Measurements from ENCODE around the gene GALNT11.

GALNT11 gene

DNA sequence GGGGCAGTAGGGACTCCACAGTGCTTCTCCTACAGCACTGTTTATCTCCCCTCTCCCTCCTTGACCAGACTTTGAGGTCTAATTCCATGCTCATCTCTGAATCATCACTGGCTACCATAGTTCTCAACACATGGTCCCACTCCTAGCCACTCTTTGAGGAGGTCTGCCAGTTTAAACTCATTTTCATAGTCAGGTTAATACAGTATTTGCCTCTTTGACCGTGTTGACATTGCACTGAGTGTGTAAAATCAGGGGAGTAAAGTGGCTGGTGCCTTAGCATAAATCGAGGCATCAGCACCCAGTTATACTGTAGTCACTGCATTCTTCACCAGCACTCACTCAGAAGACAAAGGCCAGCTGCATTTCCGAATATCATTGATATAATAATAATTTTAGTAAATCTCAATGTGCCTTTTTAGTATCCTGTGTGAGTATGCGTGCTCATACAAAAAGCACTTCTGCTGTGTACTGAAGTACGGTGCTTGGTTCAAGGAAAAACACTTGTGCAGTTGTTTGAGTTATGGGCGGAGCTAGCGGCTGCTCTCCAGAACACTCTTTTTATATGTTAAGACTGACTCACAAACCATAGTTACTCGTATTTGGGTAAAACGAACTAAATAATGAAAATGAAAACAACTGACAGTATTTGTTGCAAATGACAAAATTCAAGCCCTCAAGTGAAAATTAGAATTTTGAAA, 89.7 kb downstream of the GALNT11 start:
- Histone ChIP-seq H3K27ac (ENCODE audit: low read length) (no peak overlapping the region), H3K9me3 (ENCODE audit: control insufficient read depth in 2 of 2, low read length in 2 of 2) (no peaks in the 10 kb centered on the region), H3K36me3 (ENCODE audit: control insufficient read depth in 2 of 2, insufficient read depth in 2 of 2, low read length in 2 of 2) (peaks cover 28 to 42% of the 10 kb centered on the region in 2 donors), H3K4me1 (ENCODE audit: control insufficient read depth, insufficient read depth, low read length) (no peaks in the 10 kb centered on the region), H3K9ac (ENCODE audit: low read length in 2 of 2) (no peak overlapping the region), H3K4me3 (ENCODE audit: low read length in 2 of 2) (no peak overlapping the region), H3K27me3 (ENCODE audit: control insufficient read depth in 1 of 2, insufficient read depth in 2 of 2, low read length in 2 of 2) (no peaks in the 10 kb centered on the region)

DNA sequence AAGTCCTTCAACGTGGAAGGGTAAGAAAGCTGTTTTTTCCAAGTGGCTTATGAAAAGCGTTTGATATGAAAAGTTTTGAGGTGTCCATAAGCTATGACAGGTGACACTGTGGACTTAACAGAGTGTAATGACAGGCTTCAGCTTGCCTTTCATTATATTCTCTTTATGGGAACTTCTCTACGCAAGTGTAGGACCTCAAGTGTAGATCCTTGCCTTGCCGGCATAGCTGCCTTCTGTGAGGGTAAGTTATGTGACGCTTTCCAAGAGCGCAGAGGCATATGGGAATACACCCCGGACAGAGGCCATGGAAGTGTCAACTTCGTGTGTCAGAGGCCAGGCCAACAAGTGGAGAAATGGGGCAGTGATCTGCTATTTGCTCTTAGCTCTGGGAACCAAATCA, 91.9 kb downstream of the GALNT11 start:
- Histone ChIP-seq H3K36me3 (ENCODE audit: control insufficient read depth in 2 of 2, insufficient read depth in 2 of 2, low read length in 2 of 2) (peaks cover 42 to 54% of the 10 kb centered on the region in 2 donors), H3K9ac (ENCODE audit: low read length in 2 of 2) (no peak overlapping the region), H3K4me1 (ENCODE audit: control insufficient read depth, insufficient read depth, low read length) (no peaks in the 10 kb centered on the region), H3K4me3 (ENCODE audit: low read length in 2 of 2) (no peak overlapping the region), H3K9me3 (ENCODE audit: control insufficient read depth in 2 of 2, low read length in 2 of 2) (no peaks in the 10 kb centered on the region), H3K27me3 (ENCODE audit: control insufficient read depth in 1 of 2, insufficient read depth in 2 of 2, low read length in 2 of 2) (no peaks in the 10 kb centered on the region), H3K27ac (ENCODE audit: low read length) (no peak overlapping the region)

DNA sequence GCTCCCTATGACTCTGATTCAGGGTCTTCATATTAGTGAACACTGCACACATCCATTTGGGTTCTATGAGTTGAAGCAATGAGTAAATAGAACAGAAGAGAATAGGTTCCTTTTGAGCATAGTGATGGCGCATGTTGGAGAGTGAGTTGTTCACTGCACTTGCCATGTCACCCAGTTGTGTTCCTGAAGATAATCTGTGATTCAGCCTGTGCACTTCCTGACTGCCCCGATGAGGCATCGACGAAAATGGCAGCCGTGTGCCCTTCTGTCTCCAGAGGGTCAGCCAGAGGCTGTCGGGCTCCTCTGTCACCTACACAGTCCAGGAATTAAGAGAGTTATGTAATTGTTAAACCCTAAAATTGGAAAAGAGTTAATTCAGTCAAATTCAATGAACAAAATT, 94.7 kb downstream of the GALNT11 start:
- H3K9me3 ChIP-seq (ENCODE audit: control insufficient read depth in 2 of 2, low read length in 2 of 2): no peaks in the 10 kb centered on the region
- peaks cover 52 to 54% of the 10 kb centered on the region in 2 donors for H3K36me3 ChIP-seq (ENCODE audit: control insufficient read depth in 2 of 2, insufficient read depth in 2 of 2, low read length in 2 of 2)
- no peak overlapping the region for H3K27ac ChIP-seq (ENCODE audit: low read length)
- H3K27me3 ChIP-seq (ENCODE audit: control insufficient read depth in 1 of 2, insufficient read depth in 2 of 2, low read length in 2 of 2): no peaks in the 10 kb centered on the region
- H3K4me3 ChIP-seq (ENCODE audit: low read length in 2 of 2): no peak overlapping the region
- H3K9ac ChIP-seq (ENCODE audit: low read length in 2 of 2): no peak overlapping the region
- H3K4me1 ChIP-seq (ENCODE audit: control insufficient read depth, insufficient read depth, low read length): no peaks in the 10 kb centered on the region

- no peaks in the 10 kb centered on the region for H3K9me3 ChIP-seq (ENCODE audit: control insufficient read depth in 2 of 2, low read length in 2 of 2)
- no peak overlapping the region for H3K9ac ChIP-seq (ENCODE audit: low read length in 2 of 2)
- peaks cover 51 to 54% of the 10 kb centered on the region in 2 donors for H3K36me3 ChIP-seq (ENCODE audit: control insufficient read depth in 2 of 2, insufficient read depth in 2 of 2, low read length in 2 of 2)
These were observed 95.3 kb downstream of the GALNT11 start for GRCh38 chr7:152120776-152121175.

DNA sequence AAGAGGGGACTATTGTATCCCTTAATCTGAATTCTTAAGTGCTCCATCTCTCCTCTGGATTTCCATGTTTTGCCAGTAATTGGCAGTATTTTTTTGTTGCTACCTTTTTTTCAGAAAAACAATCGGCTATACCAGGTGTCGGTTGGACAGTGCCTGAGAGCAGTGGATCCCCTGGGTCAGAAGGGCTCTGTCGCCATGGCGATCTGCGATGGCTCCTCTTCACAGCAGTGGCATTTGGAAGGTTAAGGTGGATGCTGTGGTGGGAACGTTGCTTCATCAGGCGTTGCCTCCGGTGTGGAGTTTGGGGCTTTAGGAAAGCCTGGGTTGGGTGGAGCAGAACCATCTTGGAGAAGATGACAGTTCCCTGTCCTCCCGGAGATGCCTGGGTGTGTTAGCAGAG, 96.0 kb downstream of the GALNT11 start:
- H3K9me3 ChIP-seq (ENCODE audit: control insufficient read depth in 2 of 2, low read length in 2 of 2): no peaks in the 10 kb centered on the region
- peaks cover 51 to 54% of the 10 kb centered on the region in 2 donors for H3K36me3 ChIP-seq (ENCODE audit: control insufficient read depth in 2 of 2, insufficient read depth in 2 of 2, low read length in 2 of 2)
- no peaks in the 10 kb centered on the region for H3K4me1 ChIP-seq (ENCODE audit: control insufficient read depth, insufficient read depth, low read length)
- no peak overlapping the region for H3K4me3 ChIP-seq (ENCODE audit: low read length in 2 of 2)
- H3K27me3 ChIP-seq (ENCODE audit: control insufficient read depth in 1 of 2, insufficient read depth in 2 of 2, low read length in 2 of 2): no peaks in the 10 kb centered on the region
- H3K27ac ChIP-seq (ENCODE audit: low read length): no peak overlapping the region
- H3K9ac ChIP-seq (ENCODE audit: low read length in 2 of 2): no peak overlapping the region

More at GRCh38 chr7:152120776-152121175, 95.3 kb downstream of the GALNT11 start:
- no peaks in the 10 kb centered on the region for H3K27me3 ChIP-seq (ENCODE audit: control insufficient read depth in 1 of 2, insufficient read depth in 2 of 2, low read length in 2 of 2)
- no peak overlapping the region for H3K4me3 ChIP-seq (ENCODE audit: low read length in 2 of 2)
- H3K4me1 ChIP-seq (ENCODE audit: control insufficient read depth, insufficient read depth, low read length): no peaks in the 10 kb centered on the region
- H3K27ac ChIP-seq (ENCODE audit: low read length): no peak overlapping the region

- Histone ChIP-seq H3K4me3 (ENCODE audit: low read length in 2 of 2) (no peak overlapping the region), H3K4me1 (ENCODE audit: control insufficient read depth, insufficient read depth, low read length) (no peaks in the 10 kb centered on the region), H3K27me3 (ENCODE audit: control insufficient read depth in 1 of 2, insufficient read depth in 2 of 2, low read length in 2 of 2) (no peaks in the 10 kb centered on the region), H3K36me3 (ENCODE audit: control insufficient read depth in 2 of 2, insufficient read depth in 2 of 2, low read length in 2 of 2) (peaks cover 45 to 50% of the 10 kb centered on the region in 2 donors), H3K9ac (ENCODE audit: low read length in 2 of 2) (no peak overlapping the region), H3K9me3 (ENCODE audit: control insufficient read depth in 2 of 2, low read length in 2 of 2) (no peaks in the 10 kb centered on the region), H3K27ac (ENCODE audit: low read length) (no peak overlapping the region)
These were observed 97.1 kb downstream of the GALNT11 start for GRCh38 chr7:152122540-152122939.

DNA sequence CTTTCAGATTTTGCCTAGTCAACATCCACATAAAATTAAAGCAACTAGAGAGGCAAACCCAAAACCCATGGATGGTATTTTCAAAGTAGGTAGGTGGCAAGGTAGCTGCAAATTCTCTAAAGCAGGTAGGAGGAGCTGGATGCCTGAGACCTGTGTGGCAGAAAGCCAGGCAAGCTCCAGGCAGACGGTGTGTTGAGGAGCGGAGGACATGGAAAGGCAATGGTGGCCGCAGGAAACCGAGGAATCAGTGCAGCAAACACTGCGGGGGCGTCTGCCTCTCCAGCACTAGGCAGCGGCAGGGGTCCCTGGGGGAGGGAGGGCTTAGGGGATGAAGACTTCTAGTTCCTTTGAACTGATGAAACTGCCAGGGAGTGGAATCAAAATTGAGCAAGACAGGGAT, 101.3 kb downstream of the GALNT11 start:
- Histone ChIP-seq H3K9ac (ENCODE audit: low read length in 2 of 2) (no peak overlapping the region), H3K27me3 (ENCODE audit: control insufficient read depth in 1 of 2, insufficient read depth in 2 of 2, low read length in 2 of 2) (no peaks in the 10 kb centered on the region), H3K4me1 (ENCODE audit: control insufficient read depth, insufficient read depth, low read length) (no peaks in the 10 kb centered on the region), H3K27ac (ENCODE audit: low read length) (no peak overlapping the region), H3K9me3 (ENCODE audit: control insufficient read depth in 2 of 2, low read length in 2 of 2) (no peaks in the 10 kb centered on the region), H3K4me3 (ENCODE audit: low read length in 2 of 2) (no peak overlapping the region), H3K36me3 (ENCODE audit: control insufficient read depth in 2 of 2, insufficient read depth in 2 of 2, low read length in 2 of 2) (peaks cover 31 to 33% of the 10 kb centered on the region in 2 donors)

DNA sequence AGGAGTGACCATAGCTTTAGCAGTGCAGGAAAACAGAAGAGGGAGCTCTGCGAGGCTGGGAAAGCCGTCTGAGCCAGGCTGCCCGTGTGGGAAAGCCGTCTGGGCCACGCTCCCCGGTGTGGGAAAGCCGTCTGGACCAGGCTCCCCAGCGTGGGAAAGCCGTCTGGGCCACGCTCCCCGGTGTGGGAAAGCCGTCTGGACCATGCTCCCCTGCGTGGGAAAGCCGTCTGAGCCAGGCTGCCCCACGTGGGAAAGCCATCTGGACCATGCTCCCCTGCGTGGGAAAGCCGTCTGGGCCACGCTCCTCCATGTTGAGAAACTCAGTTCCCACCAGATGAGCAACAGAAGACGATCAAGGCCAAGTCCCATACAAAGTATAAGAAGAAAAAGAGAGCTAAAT, 101.8 kb downstream of the GALNT11 start:
- Histone ChIP-seq H3K27ac (ENCODE audit: low read length) (no peak overlapping the region), H3K36me3 (ENCODE audit: control insufficient read depth in 2 of 2, insufficient read depth in 2 of 2, low read length in 2 of 2) (peaks cover 32 to 36% of the 10 kb centered on the region in 2 donors), H3K4me3 (ENCODE audit: low read length in 2 of 2) (no peak overlapping the region), H3K27me3 (ENCODE audit: control insufficient read depth in 1 of 2, insufficient read depth in 2 of 2, low read length in 2 of 2) (no peaks in the 10 kb centered on the region), H3K4me1 (ENCODE audit: control insufficient read depth, insufficient read depth, low read length) (no peaks in the 10 kb centered on the region), H3K9ac (ENCODE audit: low read length in 2 of 2) (no peak overlapping the region), H3K9me3 (ENCODE audit: control insufficient read depth in 2 of 2, low read length in 2 of 2) (no peaks in the 10 kb centered on the region)

GRCh38 chr7:152128252-152128651, 102.8 kb downstream of the GALNT11 start:
- no peaks in the 10 kb centered on the region for H3K4me1 ChIP-seq (ENCODE audit: control insufficient read depth, insufficient read depth, low read length)
- H3K9me3 ChIP-seq (ENCODE audit: control insufficient read depth in 2 of 2, low read length in 2 of 2): no peaks in the 10 kb centered on the region
- peaks cover 29 to 40% of the 10 kb centered on the region in 2 donors for H3K36me3 ChIP-seq (ENCODE audit: control insufficient read depth in 2 of 2, insufficient read depth in 2 of 2, low read length in 2 of 2)
- H3K27me3 ChIP-seq (ENCODE audit: control insufficient read depth in 1 of 2, insufficient read depth in 2 of 2, low read length in 2 of 2): no peaks in the 10 kb centered on the region
- no peak overlapping the region for H3K27ac ChIP-seq (ENCODE audit: low read length)
- no peak overlapping the region for H3K4me3 ChIP-seq (ENCODE audit: low read length in 2 of 2)
- no peak overlapping the region for H3K9ac ChIP-seq (ENCODE audit: low read length in 2 of 2)

GRCh38 chr7:152128741-152129461, 103.4 kb downstream of the GALNT11 start:
- Histone ChIP-seq H3K36me3 (ENCODE audit: control insufficient read depth in 2 of 2, insufficient read depth in 2 of 2, low read length in 2 of 2) (peaks cover 29 to 43% of the 10 kb centered on the region in 2 donors), H3K27me3 (ENCODE audit: control insufficient read depth in 1 of 2, insufficient read depth in 2 of 2, low read length in 2 of 2) (no peaks in the 10 kb centered on the region), H3K4me3 (ENCODE audit: low read length in 2 of 2) (no peak overlapping the region), H3K4me1 (ENCODE audit: control insufficient read depth, insufficient read depth, low read length) (no peaks in the 10 kb centered on the region), H3K27ac (ENCODE audit: low read length) (no peak overlapping the region), H3K9ac (ENCODE audit: low read length in 2 of 2) (no peak overlapping the region), H3K9me3 (ENCODE audit: control insufficient read depth in 2 of 2, low read length in 2 of 2) (no peaks in the 10 kb centered on the region)

GRCh38 chr7:152129682-152130081, 104.2 kb downstream of the GALNT11 start:
- H3K9me3 ChIP-seq (ENCODE audit: control insufficient read depth in 2 of 2, low read length in 2 of 2): no peaks in the 10 kb centered on the region
- no peaks in the 10 kb centered on the region for H3K27me3 ChIP-seq (ENCODE audit: control insufficient read depth in 1 of 2, insufficient read depth in 2 of 2, low read length in 2 of 2)
- no peak overlapping the region for H3K9ac ChIP-seq (ENCODE audit: low read length in 2 of 2)
- no peaks in the 10 kb centered on the region for H3K4me1 ChIP-seq (ENCODE audit: control insufficient read depth, insufficient read depth, low read length)
- H3K36me3 ChIP-seq (ENCODE audit: control insufficient read depth in 2 of 2, insufficient read depth in 2 of 2, low read length in 2 of 2): peaks cover 24 to 38% of the 10 kb centered on the region in 2 donors
- H3K4me3 ChIP-seq (ENCODE audit: low read length in 2 of 2): no peak overlapping the region
- no peak overlapping the region for H3K27ac ChIP-seq (ENCODE audit: low read length)

All from stomach smooth muscle (tissue), 2 donors.